DMS79 (cell line): ENCODE results near the gene PDE9A.
"Not testable (repeated sequence)": the region's sequence is repeated elsewhere in the genome, so short reads cannot be mapped to it uniquely, and the experiment has no call there.

Experiments used
- DNase-seq: peaks from one replicate; lab custom pipeline; 2025; lab: John Stamatoyannopoulos, UW

The PDE9A gene

DNA sequence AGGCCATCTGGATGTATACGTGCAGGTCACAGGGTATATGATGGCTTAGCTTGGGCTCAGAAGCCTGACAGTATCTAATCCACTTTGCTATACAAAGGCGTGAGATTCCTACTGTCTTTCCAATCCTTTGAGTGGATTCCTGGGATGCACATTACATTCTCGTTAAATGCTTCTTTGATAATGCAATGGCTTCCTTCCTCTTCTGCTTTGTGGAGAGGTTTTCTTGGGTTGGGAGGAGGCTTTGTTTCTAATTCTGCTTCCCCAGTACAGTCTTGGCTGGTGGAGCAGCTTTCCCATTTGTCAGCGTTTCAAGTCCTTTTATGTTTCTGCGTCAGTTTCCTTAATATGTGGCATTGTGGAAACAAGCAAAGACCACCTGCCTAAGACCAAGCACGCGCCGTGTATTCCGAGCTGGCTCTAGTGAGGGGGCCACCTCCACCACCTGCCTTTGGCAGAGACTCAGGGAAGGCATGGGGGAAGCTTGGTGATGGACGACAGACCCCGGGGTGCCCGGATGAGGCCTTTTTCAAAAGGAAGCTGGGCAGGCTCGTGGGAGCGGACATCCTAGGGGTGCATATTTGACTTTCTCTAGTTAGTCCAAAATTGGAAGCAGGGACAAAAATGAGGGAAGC is 153.2 kb downstream of the PDE9A start:
- no peak for DNase-seq

DNA sequence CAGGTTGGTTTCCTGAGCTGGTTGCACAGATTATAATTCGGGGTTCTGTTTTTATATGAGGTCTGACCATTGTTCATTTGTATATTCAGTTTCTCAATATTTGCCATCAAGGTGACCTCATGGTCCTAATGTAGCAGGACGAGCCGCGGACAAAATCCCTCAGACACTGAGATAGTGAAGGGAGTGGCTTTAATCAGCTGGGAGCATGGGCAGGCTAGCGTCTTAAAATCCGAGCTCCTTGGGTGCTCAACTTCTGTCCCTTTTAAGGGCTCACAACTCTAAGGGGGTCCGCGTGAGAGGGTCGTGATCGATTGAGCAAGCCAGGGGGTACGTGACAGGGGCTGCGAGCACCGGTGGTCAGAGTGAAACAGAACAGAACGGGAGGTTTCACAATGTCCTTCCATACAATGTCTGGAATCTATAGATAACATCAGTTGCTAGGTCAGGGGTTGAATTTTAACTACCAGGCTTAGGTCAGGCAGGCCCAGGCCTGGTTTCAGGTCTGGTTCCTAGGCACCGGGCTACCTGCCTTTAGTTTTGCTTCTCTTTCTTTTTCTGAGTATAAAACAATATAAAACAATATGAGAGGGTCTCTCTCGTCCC is 154.0 kb downstream of the PDE9A start:
- not testable (repeated sequence) for DNase-seq

DNA sequence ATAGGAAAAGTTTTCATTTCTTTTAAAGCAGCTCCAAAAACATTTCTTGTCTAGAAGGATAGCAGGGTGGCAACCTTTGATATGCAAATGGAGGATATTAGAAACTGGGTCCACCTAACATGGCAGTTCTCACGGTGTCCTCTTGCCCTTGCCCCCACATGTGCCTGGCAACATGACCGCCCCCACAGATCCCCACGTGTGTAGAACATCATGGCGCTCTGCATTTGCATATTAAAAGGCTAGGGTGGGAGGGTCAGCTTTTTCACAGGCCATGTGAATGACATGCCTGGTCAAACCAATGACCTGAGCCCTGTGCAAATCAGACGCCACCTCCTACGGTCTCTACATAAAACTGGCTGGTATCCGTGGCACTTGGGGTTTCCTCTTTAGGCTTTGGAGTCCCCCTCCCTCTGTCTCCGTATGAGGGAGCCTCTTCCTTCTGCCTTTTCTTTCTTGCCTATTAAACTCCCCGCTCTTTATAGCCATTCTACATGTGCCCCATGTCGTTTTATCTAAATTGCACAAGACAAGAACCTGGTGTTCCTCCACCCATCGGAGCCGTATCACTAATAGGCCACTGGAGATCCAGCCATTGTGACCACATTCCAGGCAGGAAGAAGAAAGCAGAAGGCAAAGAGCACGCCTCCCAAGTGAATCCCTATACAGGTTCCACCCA is 154.7 kb downstream of the PDE9A start:
- DNase-seq: no peak

DNA sequence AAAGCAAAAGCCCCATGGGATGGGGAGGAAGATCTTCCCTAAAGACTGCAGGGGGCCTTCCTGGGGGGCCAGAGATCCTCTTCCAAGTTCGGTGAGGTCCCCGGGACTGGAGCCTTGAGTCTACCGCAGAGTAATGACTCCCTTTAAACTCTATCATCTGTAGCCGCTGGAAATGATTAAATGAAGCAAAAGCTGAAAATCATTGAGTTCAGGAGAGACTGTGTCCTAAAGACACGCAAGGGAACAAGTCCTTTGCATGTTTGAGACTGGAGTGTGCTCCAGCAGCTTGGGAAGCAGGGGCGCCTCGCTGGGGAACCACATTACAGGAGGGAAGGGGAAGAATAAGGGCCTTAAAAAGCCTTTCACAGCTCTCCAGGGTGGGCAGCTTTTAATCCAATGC is 155.8 kb downstream of the PDE9A start:
- no peak for DNase-seq

DNA sequence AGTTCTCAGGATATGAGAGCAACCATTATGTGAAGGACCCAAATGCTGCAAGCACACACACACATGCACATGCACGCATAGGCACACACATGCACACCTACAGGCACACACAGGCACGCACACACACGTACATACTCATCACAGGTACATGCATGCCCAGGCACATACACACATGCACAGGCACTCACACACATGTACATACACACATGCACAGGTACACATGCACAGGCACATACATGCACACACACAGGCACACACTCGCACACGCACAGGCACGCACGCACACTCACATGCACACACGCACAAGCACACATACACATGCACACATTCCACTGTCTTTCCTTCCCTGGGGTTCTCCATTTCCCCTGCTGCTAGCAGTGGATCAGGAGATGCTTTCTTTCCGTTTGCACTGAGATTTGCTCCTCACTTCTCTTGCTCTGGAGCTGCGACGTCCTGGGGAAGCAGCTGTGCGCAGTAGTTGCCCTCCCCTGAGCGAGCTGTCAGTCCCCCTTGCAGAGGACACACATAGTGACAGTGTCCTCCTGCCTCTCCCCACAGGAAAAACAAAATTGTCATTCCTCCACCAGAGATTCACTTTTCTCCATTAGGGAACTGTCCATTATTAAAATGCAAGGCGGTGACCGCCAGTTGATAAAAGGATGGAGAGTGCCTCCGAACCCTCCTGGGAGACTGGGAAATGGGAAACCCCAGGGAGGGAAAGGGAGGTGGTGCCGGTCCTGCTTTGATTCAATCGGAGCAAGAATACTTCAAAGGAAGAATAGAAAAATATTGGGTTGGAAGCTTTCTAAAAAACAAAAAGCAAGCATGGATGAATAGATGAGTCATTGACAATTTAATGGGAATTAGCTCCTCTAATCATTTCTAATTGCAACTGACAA is 156.4 kb downstream of the PDE9A start:
- no peak for DNase-seq

DNA sequence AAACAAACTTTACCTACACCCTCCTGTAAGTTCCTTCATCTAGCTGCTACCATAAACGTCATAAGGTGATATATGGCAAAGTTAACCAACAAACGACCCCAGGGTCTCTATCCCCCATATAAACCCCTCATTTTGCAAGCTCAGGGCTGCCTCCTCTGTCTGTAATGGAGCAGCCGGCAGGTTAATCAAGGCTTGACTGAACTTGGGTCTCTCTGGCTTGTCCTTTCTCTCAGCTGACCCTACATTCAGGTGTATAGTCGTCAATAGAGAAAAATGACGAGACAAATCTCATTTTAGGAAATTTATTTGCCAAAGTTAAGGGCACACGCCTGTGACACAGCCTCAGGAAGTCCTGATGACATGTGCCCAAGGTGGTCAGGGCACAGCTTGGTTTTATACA is 158.5 kb downstream of the PDE9A start:
- DNase-seq: no peak

GRCh38 chr21:42812528-42813241 is 159.3 kb downstream of the PDE9A start:
- not testable (repeated sequence) for DNase-seq

DNA sequence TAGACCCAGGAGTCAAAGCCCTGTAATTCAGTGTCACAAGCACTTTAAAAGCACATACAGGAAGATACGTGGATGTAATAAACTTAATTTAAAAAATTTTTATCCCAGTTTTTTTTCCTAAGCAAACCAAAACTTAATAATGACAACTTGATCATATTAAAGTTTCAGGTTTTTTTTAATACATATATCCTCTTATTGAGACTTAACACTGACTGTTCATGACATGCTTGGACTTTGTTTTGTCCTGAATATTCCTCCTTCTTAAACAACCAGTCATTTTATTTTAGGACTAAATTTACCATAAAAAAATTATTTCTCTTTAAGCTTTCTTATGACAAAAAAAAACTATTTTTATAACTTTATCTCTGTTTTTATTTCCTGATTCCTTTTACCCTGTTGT is 161.8 kb downstream of the PDE9A start:
- DNase-seq: no peak

- no peak for DNase-seq
These were observed 164.9 kb downstream of the PDE9A start for GRCh38 chr21:42818328-42818749.

DNA sequence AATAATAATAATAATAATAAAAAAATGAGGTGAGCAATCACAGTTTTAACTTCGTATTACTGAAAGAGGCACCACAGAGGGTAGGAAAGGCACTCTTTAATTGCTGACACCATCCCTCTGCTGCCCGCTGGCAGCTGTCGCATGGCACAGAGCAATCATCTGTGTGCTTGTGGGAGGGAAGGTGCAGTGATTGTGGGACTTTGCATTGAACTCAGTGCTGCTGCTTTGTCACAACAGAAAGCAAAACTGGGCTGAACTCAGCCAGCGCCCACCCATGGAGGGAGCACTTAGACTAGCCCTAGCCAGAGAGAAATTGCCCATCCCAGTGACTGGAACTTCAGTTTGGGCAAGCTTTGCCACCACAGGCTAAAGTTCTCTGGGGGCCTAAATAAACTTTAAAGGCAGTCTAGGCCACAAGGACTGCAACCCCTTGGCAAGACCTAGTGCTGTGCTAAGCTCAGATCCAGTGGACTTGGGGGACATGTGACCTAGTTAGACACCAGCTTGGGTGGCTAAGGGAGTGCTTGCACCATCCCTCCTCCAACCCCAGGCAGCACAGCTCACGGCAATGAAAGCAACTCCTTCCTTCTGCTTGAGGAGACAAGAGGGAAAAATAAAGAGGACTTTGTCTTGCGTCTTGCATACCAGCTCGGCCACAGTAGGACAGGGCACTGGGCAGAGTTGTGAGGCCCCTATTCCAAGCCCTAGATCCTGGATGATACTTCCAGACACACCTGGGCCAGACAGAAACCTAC is 166.6 kb downstream of the PDE9A start:
- no peak for DNase-seq

DNA sequence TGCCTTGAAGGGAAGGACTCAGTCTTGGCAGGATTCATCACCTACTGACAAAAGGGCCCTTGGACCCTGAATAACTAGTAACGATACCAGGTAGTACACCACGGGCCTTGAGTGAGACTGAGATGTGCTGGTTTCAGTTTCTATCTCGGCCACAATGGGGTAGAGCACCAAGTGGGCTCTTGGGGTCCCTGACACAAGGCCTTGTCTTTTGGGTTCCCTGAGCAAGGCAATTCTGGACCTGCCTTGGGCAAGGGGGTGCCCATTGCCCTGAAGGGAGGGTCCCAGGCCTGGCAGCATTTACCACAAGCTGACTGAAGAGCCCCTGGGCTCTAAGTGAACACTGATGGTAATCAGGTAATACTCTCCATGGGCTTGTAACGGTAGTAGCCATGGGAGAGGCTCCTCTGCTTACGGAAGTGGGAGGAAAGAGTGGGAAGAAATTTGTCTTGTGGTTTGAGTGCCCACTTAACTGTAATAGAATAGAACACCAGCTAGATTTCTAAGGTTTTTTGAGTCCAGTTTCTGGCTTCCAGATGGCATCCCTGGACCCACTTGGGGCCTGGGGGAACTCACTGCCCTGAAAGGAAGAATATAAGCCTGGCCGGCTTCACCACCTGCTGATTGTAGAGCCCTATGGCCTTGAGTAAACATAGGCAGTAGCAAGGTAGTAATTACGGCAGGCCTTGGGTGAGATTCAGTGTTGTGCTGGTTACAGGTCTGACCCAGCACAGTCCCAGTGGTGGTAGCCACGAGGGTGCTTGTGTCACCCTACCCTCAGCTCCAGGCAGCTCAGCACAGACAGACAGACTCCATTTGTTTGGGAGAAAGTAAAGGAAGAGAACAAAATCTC is 167.4 kb downstream of the PDE9A start:
- peak; percentile 65 for DNase-seq
